ENCODE measurements around the gene CDC42BPA. TPM values are rescaled to one million over a fixed set of nuclear protein-coding genes. Genes with fewer than 3 reads are reported as not detected.

The CDC42BPA gene
- total RNA-seq, 1 experiment from 2014 or later = 48.6 TPM

GRCh38 chr1:227270554-227270953 is 47.7 kb downstream of the CDC42BPA start:
- H3K4me1 Mint-ChIP-seq (ENCODE audit: low read depth, unreplicated experiment) = peaks cover 13% of the 10 kb centered on the region
- no TSS peak for BruUV-seq (replicated peaks)
- H3K27ac Mint-ChIP-seq (ENCODE audit: unreplicated experiment) = no peak overlapping the region
- no peak for TF ChIP-seq CTCF (IDR thresholded peaks at IDR 0.05; ENCODE audit: unreplicated experiment)
- no peak for DNase-seq
- H3K9me3 Mint-ChIP-seq (ENCODE audit: low read depth, unreplicated experiment) = peaks cover 4% of the 10 kb centered on the region
- CTCF ChIA-PET = no interaction called here
- H3K36me3 Mint-ChIP-seq (ENCODE audit: insufficient read depth, unreplicated experiment) = peaks cover 4% of the 10 kb centered on the region
- H3K27me3 Mint-ChIP-seq (ENCODE audit: unreplicated experiment) = no peaks in the 10 kb centered on the region
- intact Hi-C loops (cut with micrococcal nuclease; ENCODE audit: unreplicated experiment) = no loop called here
- H3K4me3 Mint-ChIP-seq (ENCODE audit: low read depth, unreplicated experiment) = no peak overlapping the region

- no peak for DNase-seq
- Mint-ChIP-seq H3K9me3 (ENCODE audit: low read depth, unreplicated experiment) (no peaks in the 10 kb centered on the region), H3K27me3 (ENCODE audit: unreplicated experiment) (no peaks in the 10 kb centered on the region), H3K4me3 (ENCODE audit: low read depth, unreplicated experiment) (no peak overlapping the region), H3K36me3 (ENCODE audit: insufficient read depth, unreplicated experiment) (peaks cover 4% of the 10 kb centered on the region), H3K27ac (ENCODE audit: unreplicated experiment) (no peak overlapping the region), H3K4me1 (ENCODE audit: low read depth, unreplicated experiment) (peaks cover 8% of the 10 kb centered on the region)
- CTCF ChIA-PET = interaction anchor here (0.6 kb wide), 1 partner anchor 11 kb away, joined by 3 read pairs; no protein-coding TSS in a partner anchor
- no TSS peak for BruUV-seq (replicated peaks)
- intact Hi-C loops (cut with micrococcal nuclease; ENCODE audit: unreplicated experiment) = no loop called here
- no peak for TF ChIP-seq CTCF (IDR thresholded peaks at IDR 0.05; ENCODE audit: unreplicated experiment)
Measured at GRCh38 chr1:227268943-227269342, 49.3 kb downstream of the CDC42BPA start.

GRCh38 chr1:227265891-227266290 is 52.4 kb downstream of the CDC42BPA start:
- H3K4me1 Mint-ChIP-seq (ENCODE audit: low read depth, unreplicated experiment) = no peaks in the 10 kb centered on the region
- H3K27me3 Mint-ChIP-seq (ENCODE audit: unreplicated experiment) = no peaks in the 10 kb centered on the region
- intact Hi-C loops (cut with micrococcal nuclease; ENCODE audit: unreplicated experiment) = no loop called here
- CTCF ChIA-PET = interaction anchor here (0.6 kb wide), 1 partner anchor 163 kb away, joined by 3 read pairs; no protein-coding TSS in a partner anchor
- TF ChIP-seq CTCF (IDR thresholded peaks at IDR 0.05; ENCODE audit: unreplicated experiment) = no peak
- no peaks in the 10 kb centered on the region for H3K9me3 Mint-ChIP-seq (ENCODE audit: low read depth, unreplicated experiment)
- H3K4me3 Mint-ChIP-seq (ENCODE audit: low read depth, unreplicated experiment) = no peak overlapping the region
- H3K36me3 Mint-ChIP-seq (ENCODE audit: insufficient read depth, unreplicated experiment) = no peaks in the 10 kb centered on the region
- no TSS peak for BruUV-seq (replicated peaks)
- no peak overlapping the region for H3K27ac Mint-ChIP-seq (ENCODE audit: unreplicated experiment)
- DNase-seq = no peak

- no peaks in the 10 kb centered on the region for H3K36me3 Mint-ChIP-seq (ENCODE audit: insufficient read depth, unreplicated experiment)
- H3K4me3 Mint-ChIP-seq (ENCODE audit: low read depth, unreplicated experiment) = no peak overlapping the region
- intact Hi-C loops (cut with micrococcal nuclease; ENCODE audit: unreplicated experiment) = no loop called here
- CTCF ChIA-PET = no interaction called here
- H3K4me1 Mint-ChIP-seq (ENCODE audit: low read depth, unreplicated experiment) = no peaks in the 10 kb centered on the region
- TF ChIP-seq CTCF (IDR thresholded peaks at IDR 0.05; ENCODE audit: unreplicated experiment) = no peak
- no peak overlapping the region for H3K27ac Mint-ChIP-seq (ENCODE audit: unreplicated experiment)
- DNase-seq = no peak
- H3K27me3 Mint-ChIP-seq (ENCODE audit: unreplicated experiment) = no peaks in the 10 kb centered on the region
- BruUV-seq (replicated peaks) = no TSS peak
- no peaks in the 10 kb centered on the region for H3K9me3 Mint-ChIP-seq (ENCODE audit: low read depth, unreplicated experiment)
Measured at GRCh38 chr1:227263869-227264268, 54.4 kb downstream of the CDC42BPA start.

Measured in Calu3 (cell line).